Activated CD4-positive, alpha-beta T cell treated with anti-CD3 and anti-CD28 coated beads, Interleukin-2, amount 50 U/mL, for 48 hours (primary cell): ENCODE data around the gene OVOL3.
"Not testable (repeated sequence)": the region's sequence is repeated elsewhere in the genome, so short reads cannot be mapped to it uniquely, and the experiment has no call there.

ENCODE experiments used
- DNase-seq, 2 experiments: peaks; one replicate each; pipeline ENCODE4 v3.0.0-alpha.2; 2020

Gene OVOL3

GRCh38 chr19:36101550-36102327, 9.2 kb upstream of the OVOL3 start:
- no peak for DNase-seq

GRCh38 chr19:36103040-36103626, 7.8 kb upstream of the OVOL3 start:
- no peak for DNase-seq

GRCh38 chr19:36103842-36104552, 6.9 kb upstream of the OVOL3 start:
- no peak for DNase-seq

- no peak for DNase-seq
Measured at GRCh38 chr19:36106441-36106840, 4.5 kb upstream of the OVOL3 start.

- DNase-seq, result no peak
Measured at GRCh38 chr19:36106991-36107390, 4.0 kb upstream of the OVOL3 start.

- no peak for DNase-seq
Measured at GRCh38 chr19:36108684-36109083, 2.3 kb upstream of the OVOL3 start.

- no peak for DNase-seq
Measured at GRCh38 chr19:36111200-36111539, 227 bp downstream of the OVOL3 start.

GRCh38 chr19:36112678-36113077, 1.7 kb downstream of the OVOL3 start:
- no peak for DNase-seq

GRCh38 chr19:36113425-36113824, 2.5 kb downstream of the OVOL3 start:
- no peak for DNase-seq

- DNase-seq, result peak in 1 of 2 experiments; percentile 37
Measured at GRCh38 chr19:36113894-36114720, 3.2 kb downstream of the OVOL3 start.

GRCh38 chr19:36114721-36115452, 3.9 kb downstream of the OVOL3 start, which contains the start of gene POLR2I:
POLR2I (minus strand) TSS chr19:36114875; CDS start chr19:36114856, 19 bp downstream.
- peak; percentile 98 for DNase-seq

GRCh38 chr19:36115453-36116343, 4.8 kb downstream of the OVOL3 start, which contains the start of gene TBCB:
TBCB (plus strand) TSS chr19:36115468; CDS start chr19:36115561, 93 bp downstream.
- DNase-seq, result peak; percentile 93 to 95

GRCh38 chr19:36116344-36116637, 5.3 kb downstream of the OVOL3 start:
- no peak for DNase-seq

- DNase-seq, result no peak
Measured at GRCh38 chr19:36120092-36120983, 9.4 kb downstream of the OVOL3 start.

- DNase-seq, result no peak
Measured at GRCh38 chr19:36120984-36121358, 10.0 kb downstream of the OVOL3 start.

- DNase-seq, result no peak
Measured at GRCh38 chr19:36121486-36122124, 10.7 kb downstream of the OVOL3 start.

- DNase-seq, result peak in 1 of 2 experiments; percentile 27
Measured at GRCh38 chr19:36125557-36125956, 14.6 kb downstream of the OVOL3 start.

- no peak for DNase-seq
Measured at GRCh38 chr19:36128392-36128736, 17.4 kb downstream of the OVOL3 start.

GRCh38 chr19:36131221-36131620, 20.3 kb downstream of the OVOL3 start:
- DNase-seq, result not testable (repeated sequence)

GRCh38 chr19:36134867-36135266, 23.9 kb downstream of the OVOL3 start:
- not testable (repeated sequence) for DNase-seq
